Cardiac muscle cell (in vitro differentiated cells and primary cell): ENCODE measurements around the gene RTL5. TPM values are rescaled to one million over a fixed set of nuclear protein-coding genes. Genes with fewer than 3 reads are reported as not detected.
"Not testable (repeated sequence)": the region's sequence is repeated elsewhere in the genome, so short reads cannot be mapped to it uniquely, and the experiment has no call there.

Experiments
- DNase-seq, 2 donors: peaks; one replicate each; pipeline versions ENCODE4 v3.0.0 to v3.0.0-alpha.2; 2010 to 2017; ENCODE audit warnings: low read depth in 1 of 2, low spot score in 1 of 2
- H3K27ac ChIP-seq: fragments of 200-600 bp; sonication (generic); 2 replicates; pipeline ENCODE4 v1.5.1; 2016
- H3K27me3 ChIP-seq: fragments of 200-600 bp; sonication (generic); 2 replicates; pipeline ENCODE4 v1.6.0; 2016; ENCODE audit warnings: control low read depth
- H3K36me3 ChIP-seq: fragments of 200-600 bp; sonication (generic); 2 replicates; pipeline ENCODE4 v1.5.1; 2016; ENCODE audit warnings: control low read depth
- H3K4me1 ChIP-seq: fragments of 200-600 bp; sonication (generic); 2 replicates; pipeline ENCODE4 v1.8.1; 2017; ENCODE audit warnings: low read depth, mild to moderate bottlenecking, mixed run types
- H3K4me3 ChIP-seq: fragments of 200-600 bp; sonication (generic); 2 replicates; pipeline ENCODE4 v1.5.1; 2016; ENCODE audit warnings: mild to moderate bottlenecking
- H3K9me3 ChIP-seq: fragments of 200-600 bp; sonication (generic); 2 replicates; pipeline ENCODE4 v1.5.1; 2017; ENCODE audit warnings: low read depth, mild to moderate bottlenecking, control low read depth
- polyA plus RNA-seq: library from polyadenylated mRNA; unstranded; fragments of >200 nt; fragmentation: Nextera tagmentation; extraction: Ambion mirVana; gene quantifications from 2 replicates; pipeline ENCODE4 v1.2.1, GENCODE V29; 2016
- total RNA-seq: library from RNA; depleted of rRNA; stranded (reverse); fragments of >200 nt; gene quantifications from 2 replicates; pipeline ENCODE4 v1.2.3, GENCODE V29; 2016
- TF ChIP-seq, protein P1 (sequence below): IDR thresholded peaks from 2 replicates; pipeline ENCODE4 v1.5.1; 2012; ENCODE audit warnings: low read depth, mild to moderate bottlenecking, low read length

The RTL5 gene
- total RNA-seq (9.0 and 11.6 TPM in 2 replicates), polyA plus RNA-seq (8.3 and 10.4 TPM in 2 replicates)

DNA sequence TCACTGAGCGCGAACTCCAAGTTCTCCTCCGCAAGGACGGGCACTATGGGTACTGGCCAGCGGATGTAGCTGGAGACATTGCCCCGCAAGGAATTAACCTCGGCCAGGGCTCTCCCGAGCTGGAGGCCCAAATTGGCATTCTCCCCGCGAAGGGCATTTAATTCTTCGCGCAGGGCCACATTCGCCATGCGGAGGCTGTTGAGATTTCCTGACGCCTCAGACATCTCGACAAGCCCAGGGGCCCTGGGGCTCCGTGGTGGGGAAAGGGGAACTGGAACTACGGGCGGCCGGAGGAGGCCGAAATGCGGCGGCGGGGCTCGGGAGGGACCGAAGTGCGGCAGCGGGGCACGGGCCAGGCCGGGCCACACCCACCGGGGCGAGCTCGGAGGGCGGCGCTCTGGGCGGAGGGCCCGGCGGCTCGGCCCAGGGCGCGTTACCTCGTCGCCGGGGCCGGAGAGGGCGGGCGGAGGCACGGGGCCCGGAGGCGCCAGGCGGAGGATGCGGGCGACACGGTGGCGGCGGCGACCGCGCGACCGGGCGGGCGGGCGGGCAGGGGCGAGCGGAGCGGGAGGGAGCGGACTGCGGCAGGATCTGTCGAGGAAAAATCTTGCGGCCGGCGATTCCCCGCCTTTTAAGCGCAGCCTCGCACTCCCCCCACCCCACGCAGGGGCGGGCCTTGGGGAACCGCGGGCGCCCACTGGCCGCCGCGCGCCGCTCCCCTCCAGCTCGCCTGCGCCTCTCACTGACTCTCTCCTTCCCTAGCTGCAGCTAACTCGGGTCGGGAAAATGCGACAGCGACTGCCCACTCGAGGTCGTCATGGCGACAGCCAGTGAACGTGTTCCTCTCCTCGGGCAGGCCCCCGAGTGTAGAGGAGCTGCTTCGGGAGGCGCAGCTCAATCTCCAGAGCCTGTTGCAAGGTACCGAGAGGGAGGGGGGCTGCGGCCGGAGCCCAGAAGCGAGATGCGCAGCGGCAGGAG, at the start of gene RTL5:
Gene RTL5, minus strand, starts transcription at position 599 of the 978 bp plus-strand sequence.
- Histone ChIP-seq H3K4me1 (peaks cover 11% of the 10 kb centered on the region), H3K27me3 (no peaks in the 10 kb centered on the region), H3K36me3 (no peaks in the 10 kb centered on the region), H3K27ac (peak within 1 kb of the TSS; percentile 82), H3K4me3 (peak within 1 kb of the TSS; percentile 51), H3K9me3 (no peaks in the 10 kb centered on the region)
- peak; percentile 91 to 92 for DNase-seq
- TF ChIP-seq, protein P1, sequence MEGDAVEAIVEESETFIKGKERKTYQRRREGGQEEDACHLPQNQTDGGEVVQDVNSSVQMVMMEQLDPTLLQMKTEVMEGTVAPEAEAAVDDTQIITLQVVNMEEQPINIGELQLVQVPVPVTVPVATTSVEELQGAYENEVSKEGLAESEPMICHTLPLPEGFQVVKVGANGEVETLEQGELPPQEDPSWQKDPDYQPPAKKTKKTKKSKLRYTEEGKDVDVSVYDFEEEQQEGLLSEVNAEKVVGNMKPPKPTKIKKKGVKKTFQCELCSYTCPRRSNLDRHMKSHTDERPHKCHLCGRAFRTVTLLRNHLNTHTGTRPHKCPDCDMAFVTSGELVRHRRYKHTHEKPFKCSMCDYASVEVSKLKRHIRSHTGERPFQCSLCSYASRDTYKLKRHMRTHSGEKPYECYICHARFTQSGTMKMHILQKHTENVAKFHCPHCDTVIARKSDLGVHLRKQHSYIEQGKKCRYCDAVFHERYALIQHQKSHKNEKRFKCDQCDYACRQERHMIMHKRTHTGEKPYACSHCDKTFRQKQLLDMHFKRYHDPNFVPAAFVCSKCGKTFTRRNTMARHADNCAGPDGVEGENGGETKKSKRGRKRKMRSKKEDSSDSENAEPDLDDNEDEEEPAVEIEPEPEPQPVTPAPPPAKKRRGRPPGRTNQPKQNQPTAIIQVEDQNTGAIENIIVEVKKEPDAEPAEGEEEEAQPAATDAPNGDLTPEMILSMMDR, result no peak

DNA sequence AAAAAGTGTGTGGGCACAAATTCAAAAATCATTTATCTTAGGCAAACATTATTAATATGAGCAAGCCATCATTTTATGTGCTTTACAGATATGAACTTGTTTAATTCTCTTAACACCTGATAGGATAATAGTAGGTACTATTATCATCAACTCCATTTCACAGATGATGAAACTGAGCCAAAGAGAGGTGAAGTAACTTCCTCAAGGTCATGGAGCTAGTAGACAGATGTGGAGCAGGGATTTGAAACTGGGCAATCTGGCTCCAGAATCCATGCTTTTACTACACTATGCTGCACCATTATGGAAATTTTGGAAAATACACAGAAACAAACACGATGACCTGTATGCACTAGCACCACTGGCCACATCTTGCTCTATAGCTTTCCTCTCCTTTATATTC, 48.8 kb upstream of the RTL5 start:
- H3K36me3 ChIP-seq, result no peaks in the 10 kb centered on the region
- no peaks in the 10 kb centered on the region for H3K9me3 ChIP-seq
- DNase-seq, result peak in 1 of 2 donors; percentile 0

DNA sequence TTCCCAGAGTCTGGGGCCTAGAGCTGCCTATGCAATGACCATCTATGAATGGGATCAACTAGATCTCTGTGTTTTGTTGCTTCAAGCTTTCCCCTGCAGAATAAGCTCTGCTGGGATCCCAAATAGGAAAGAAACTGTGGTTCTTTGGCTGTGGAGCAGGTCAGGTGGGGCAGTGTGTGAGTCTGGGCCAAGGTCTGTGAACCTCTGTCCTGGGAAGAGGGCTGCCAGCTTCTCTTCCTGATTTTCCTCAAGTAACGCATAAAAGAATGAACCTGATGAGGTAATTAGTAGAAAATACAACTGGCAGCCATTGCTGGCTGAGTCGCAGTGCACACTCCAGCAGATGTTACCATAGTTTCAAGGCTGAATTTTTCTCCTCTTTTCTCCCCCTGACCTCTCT, 45.3 kb upstream of the RTL5 start:
- Histone ChIP-seq H3K36me3 (no peaks in the 10 kb centered on the region), H3K4me1 (no peaks in the 10 kb centered on the region), H3K4me3 (no peak overlapping the region), H3K27me3 (no peaks in the 10 kb centered on the region), H3K27ac (no peak overlapping the region), H3K9me3 (no peaks in the 10 kb centered on the region)
- no peak for DNase-seq
- TF ChIP-seq, protein P1, result no peak

More for the DNA sequence above, 48.8 kb upstream of the RTL5 start:
- peak overlapping the region; percentile 91 for H3K27ac ChIP-seq
- TF ChIP-seq, protein P1, result no peak
- H3K4me1 ChIP-seq, result no peaks in the 10 kb centered on the region
- H3K4me3 ChIP-seq, result peak overlapping the region; percentile 87
- no peaks in the 10 kb centered on the region for H3K27me3 ChIP-seq

DNA sequence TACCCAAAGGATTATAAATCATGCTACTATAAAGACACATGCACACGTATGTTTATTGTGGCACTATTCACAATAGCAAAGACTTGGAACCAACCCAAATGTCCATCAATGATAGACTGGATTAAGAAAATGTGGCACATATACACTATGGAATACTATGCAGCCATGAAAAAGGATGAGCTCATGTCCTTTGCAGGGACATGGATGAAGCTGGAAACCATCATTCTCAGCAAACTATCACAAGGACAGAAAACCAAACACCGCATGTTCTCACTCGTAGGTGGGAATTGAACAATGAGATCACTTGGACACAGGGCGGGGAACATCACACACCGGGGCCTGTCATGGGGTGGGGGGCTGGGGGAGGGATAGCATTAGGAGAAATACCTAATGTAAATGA, 44.6 kb upstream of the RTL5 start:
- DNase-seq, H3K9me3 ChIP-seq, H3K4me1 ChIP-seq, H3K27ac ChIP-seq, H3K36me3 ChIP-seq, H3K27me3 ChIP-seq, H3K4me3 ChIP-seq: not testable (repeated sequence)

DNA sequence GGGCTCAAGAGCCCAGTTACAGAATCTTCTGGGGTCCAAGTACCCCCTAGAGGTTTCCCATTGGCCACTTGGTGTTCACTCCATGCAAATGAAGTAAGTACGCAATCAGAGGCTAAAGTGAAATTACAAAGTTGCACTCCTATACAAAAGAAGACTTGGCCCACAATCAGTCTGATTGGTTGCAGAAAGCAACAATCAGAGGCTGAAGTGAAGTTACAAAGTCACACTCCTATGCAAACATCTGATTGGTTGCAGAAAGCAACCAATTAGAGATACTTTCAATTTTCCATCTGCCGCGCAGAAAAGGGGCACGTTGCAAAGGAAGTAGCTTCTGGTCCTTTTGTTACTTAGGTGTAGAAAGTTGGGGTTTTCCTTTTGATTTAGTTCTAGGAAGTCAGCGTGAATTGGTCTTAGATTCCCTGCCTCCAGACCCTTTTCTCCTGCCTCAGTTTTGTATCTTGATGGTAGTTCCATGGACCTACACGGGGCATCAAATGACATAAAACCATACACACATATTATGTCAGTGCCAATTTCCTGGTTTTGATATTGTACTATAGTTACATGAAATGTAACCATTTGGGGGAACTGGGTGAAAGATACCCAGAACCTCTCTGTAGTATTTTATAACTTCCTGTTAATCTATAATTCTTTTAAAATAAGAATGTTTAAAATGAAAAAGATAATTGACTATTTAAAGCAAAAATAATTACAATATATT, 37.5 kb upstream of the RTL5 start:
- Histone ChIP-seq H3K4me1 (no peaks in the 10 kb centered on the region), H3K27ac (no peak overlapping the region), H3K4me3 (no peak overlapping the region), H3K27me3 (no peaks in the 10 kb centered on the region), H3K36me3 (no peaks in the 10 kb centered on the region), H3K9me3 (no peaks in the 10 kb centered on the region)
- TF ChIP-seq, protein P1, result no peak
- peak in 1 of 2 donors; percentile 27 for DNase-seq
